Liver (tissue), 9 donors: ENCODE measurements around the gene GIMAP1. TPM values are rescaled to one million over a fixed set of nuclear protein-coding genes. Genes with fewer than 3 reads are reported as not detected.

ENCODE experiments used
- DNase-seq: peaks from one replicate; pipeline ENCODE4 v3.0.0-alpha.2; 2017; ENCODE audit warnings: low spot score
- H3K27ac ChIP-seq, 2 donors: one replicate each; pipeline ENCODE4 v1.7.0; 2013; ENCODE audit warnings: inconsistent platforms in 2 of 2, low read length in 2 of 2, control low read depth in 1 of 2, low read depth in 1 of 2, mild to moderate bottlenecking in 1 of 2
- H3K27me3 ChIP-seq, 4 donors: one replicate each; pipeline versions ENCODE4 v1.6.1 to v1.7.0; 2013; ENCODE audit warnings: low read length in 3 of 4, inconsistent platforms in 1 of 4, mild to moderate bottlenecking in 1 of 4, moderate library complexity in 1 of 4; ENCODE audit not compliant: control insufficient read depth in 4 of 4, insufficient read depth in 4 of 4
- H3K36me3 ChIP-seq, 4 donors: one replicate each; pipeline versions ENCODE4 v1.6.1 to v1.7.0; 2013; ENCODE audit warnings: low read length in 3 of 4, mild to moderate bottlenecking in 3 of 4, low read depth in 1 of 4, moderate library complexity in 1 of 4; ENCODE audit not compliant: control insufficient read depth in 4 of 4, insufficient read depth in 3 of 4
- H3K4me1 ChIP-seq, 4 donors: one replicate each; pipeline versions ENCODE4 v1.6.1 to v1.7.0; 2013; ENCODE audit warnings: low read length in 3 of 4, mild to moderate bottlenecking in 3 of 4, moderate library complexity in 1 of 4; ENCODE audit not compliant: control insufficient read depth in 4 of 4, insufficient read depth in 4 of 4
- H3K4me3 ChIP-seq, 3 donors: one replicate each; pipeline versions ENCODE4 v1.6.1 to v1.7.0; 2013; ENCODE audit warnings: low read length in 3 of 3, control low read depth in 1 of 3, low read depth in 1 of 3, mild to moderate bottlenecking in 1 of 3
- H3K9ac ChIP-seq, 2 donors: one replicate each; pipeline ENCODE4 v1.7.0; 2013; ENCODE audit warnings: low read length in 2 of 2, mild to moderate bottlenecking in 2 of 2, moderate library complexity in 2 of 2, control low read depth in 1 of 2, low read depth in 1 of 2
- H3K9me3 ChIP-seq, 4 donors: one replicate each; pipeline versions ENCODE4 v1.6.1 to v1.7.0; 2013; ENCODE audit warnings: low read length in 3 of 4; ENCODE audit not compliant: control insufficient read depth in 4 of 4
- EGR1 ChIP-seq, 2 donors: IDR thresholded peaks; 2 replicates each; pipeline ENCODE4 v1.6.1; 2016 to 2018; ENCODE audit warnings: antibody characterized with exemption in 2 of 2, low read depth in 2 of 2
- FOXA1 ChIP-seq: IDR thresholded peaks from 2 replicates; pipeline ENCODE4 v1.6.1; 2016; ENCODE audit warnings: antibody characterized with exemption
- FOXA2 ChIP-seq: IDR thresholded peaks from 2 replicates; pipeline ENCODE4 v1.6.1; 2016; ENCODE audit warnings: antibody characterized with exemption
- HNF4A ChIP-seq, 2 donors: conservative IDR thresholded peaks; 2 replicates each; pipeline ENCODE4 v1.6.1; 2016; ENCODE audit warnings: antibody characterized with exemption in 2 of 2, mild to moderate bottlenecking in 2 of 2
- HNF4G ChIP-seq: IDR thresholded peaks from 2 replicates; pipeline ENCODE4 v1.6.1; 2016; ENCODE audit warnings: antibody characterized with exemption
- JUND ChIP-seq, 2 donors: IDR thresholded peaks; 2 replicates each; pipeline ENCODE4 v1.6.1; 2016; ENCODE audit warnings: antibody characterized with exemption in 2 of 2
- MAX ChIP-seq: IDR thresholded peaks from 2 replicates; pipeline ENCODE4 v1.6.1; 2016; ENCODE audit warnings: antibody characterized with exemption
- RAD21 ChIP-seq, 2 donors: IDR thresholded peaks; 2 replicates each; pipeline ENCODE4 v1.6.1; 2016; ENCODE audit warnings: antibody characterized with exemption in 2 of 2, mild to moderate bottlenecking in 2 of 2
- REST ChIP-seq: IDR thresholded peaks from 2 replicates; pipeline ENCODE4 v1.6.1; 2016; ENCODE audit warnings: antibody characterized with exemption, mild to moderate bottlenecking
- RXRA ChIP-seq, 2 donors: IDR thresholded peaks; 2 replicates each; pipeline ENCODE4 v1.6.1; 2017 to 2018; ENCODE audit warnings: antibody characterized with exemption in 2 of 2, mild to moderate bottlenecking in 1 of 2
- TAF1 ChIP-seq: conservative IDR thresholded peaks from 2 replicates; pipeline ENCODE4 v1.6.1; 2016; ENCODE audit warnings: antibody characterized with exemption, mild to moderate bottlenecking
- YY1 ChIP-seq: IDR thresholded peaks from 2 replicates; pipeline ENCODE4 v1.6.1; 2016; ENCODE audit warnings: antibody characterized with exemption, mild to moderate bottlenecking
- ZBTB33 ChIP-seq: IDR thresholded peaks from 2 replicates; pipeline ENCODE4 v1.6.1; 2016; ENCODE audit warnings: antibody characterized with exemption
- WGBS: extraction: QIAGEN DNeasy Blood & Tissue Kit; methylation state at CpG from one replicate; pipeline ENCODE4 v1.1.7; 2013; 5-methylcytosine and 5-hydroxymethylcytosine counted together
- polyA plus RNA-seq, 2 donors: library from polyadenylated mRNA; stranded (reverse) in 1 of 2; unstranded in 1 of 2; fragments of 200-250 nt in 1 of 2; fragments of >200 nt in 1 of 2; fragmentation: Nextera tagmentation in 1 of 2; extraction: Ambion mirVana in 1 of 2; gene quantifications; one replicate each; pipeline versions ENCODE4 v1.2.1 to v1.2.3, GENCODE V29; 2013 to 2015
- total RNA-seq, 2 donors: library from RNA; depleted of rRNA; stranded (reverse); fragments of >200 nt; gene quantifications; one replicate each; pipeline ENCODE4 v1.2.3, GENCODE V29; 2014
- donor health status: healthy.
- donor health status: healthy.
- donor health status: healthy.
- donor health status: healthy.
- donor health status: healthy.

Gene GIMAP1
- total and polyA plus RNA-seq, 4 donors, result 1.5 to 3.8 (median 2.5) TPM

- no peak for DNase-seq
- peak overlapping the region in 1 of 2 donors; percentile 87 for H3K9ac ChIP-seq
- no peaks in the 10 kb centered on the region for H3K36me3 ChIP-seq
- peak overlapping the region; percentile 12 to 42 for H3K27ac ChIP-seq
- peak overlapping the region; percentile 7 to 59 (median 34) for H3K4me3 ChIP-seq
- H3K9me3 ChIP-seq, result peaks cover 0 to 5% (median 0%) of the 10 kb centered on the region in 4 donors
- WGBS, result 69% methylated on average over 4 of the region's 4 CpGs
- H3K4me1 ChIP-seq, result no peaks in the 10 kb centered on the region
- H3K27me3 ChIP-seq, result no peaks in the 10 kb centered on the region
- TF ChIP-seq HNF4A (conservative IDR thresholded peaks at IDR 0.05) (no peak), TAF1 (no peak), EGR1 (IDR thresholded peaks at IDR 0.05; ENCODE audit: low read depth in 2 of 2) (no peak), REST (no peak), JUND (IDR thresholded peaks at IDR 0.05) (no peak), YY1 (no peak), MAX (no peak), FOXA2 (no peak)
These were observed 526 bp downstream of the GIMAP1 start for GRCh38 chr7:150716939-150717338.

GRCh38 chr7:150717814-150718420 is 1.5 kb downstream of the GIMAP1 start:
- H3K27me3 ChIP-seq, result no peaks in the 10 kb centered on the region
- no peak for TF ChIP-seq EGR1 (IDR thresholded peaks at IDR 0.05; ENCODE audit: low read depth in 2 of 2)
- TF ChIP-seq YY1, result no peak
- no peak for TF ChIP-seq RXRA (IDR thresholded peaks at IDR 0.05)
- TF ChIP-seq FOXA1, result no peak
- peak in 1 of 2 donors; percentile 17 for TF ChIP-seq RAD21 (IDR thresholded peaks at IDR 0.05)
- no peak for TF ChIP-seq HNF4G
- TF ChIP-seq MAX, result no peak
- peaks cover 0 to 3% (median 0%) of the 10 kb centered on the region in 4 donors for H3K9me3 ChIP-seq
- H3K4me3 ChIP-seq, result peak overlapping the region; percentile 26 to 59 (median 34)
- H3K4me1 ChIP-seq, result peaks cover 0 to 3% (median 0%) of the 10 kb centered on the region in 4 donors
- H3K9ac ChIP-seq, result peak overlapping the region; percentile 17 to 67
- H3K36me3 ChIP-seq, result no peaks in the 10 kb centered on the region
- no peak overlapping the region for H3K27ac ChIP-seq
- 78% methylated on average over 4 of the region's 4 CpGs for WGBS
- no peak for DNase-seq

- 79% methylated on average over 4 of the region's 4 CpGs for WGBS
- Histone ChIP-seq H3K9me3 (no peaks in the 10 kb centered on the region), H3K4me1 (peaks cover 3 to 12% (median 10%) of the 10 kb centered on the region in 4 donors), H3K27ac (no peak overlapping the region), H3K27me3 (no peaks in the 10 kb centered on the region), H3K4me3 (no peak overlapping the region), H3K36me3 (no peaks in the 10 kb centered on the region), H3K9ac (no peak overlapping the region)
- no peak for DNase-seq
- no peak for TF ChIP-seq ZBTB33
These were observed 3.0 kb downstream of the GIMAP1 start for GRCh38 chr7:150719436-150719835.
